Fibroblast of pulmonary artery (primary cell): ENCODE data around the gene MCAT.

Source experiments
- DNase-seq: peaks from one replicate; pipeline ENCODE4 v3.0.0-alpha.2; 2010; ENCODE audit warnings: low read depth
- H3K4me3 ChIP-seq: replicated peaks from 2 replicates; pipeline ENCODE4 v1.5.1; 2011; ENCODE audit warnings: low read depth, mild to moderate bottlenecking, control low read depth, low read length, moderate library complexity
- CTCF ChIP-seq: IDR thresholded peaks from 2 replicates; pipeline ENCODE4 v1.5.1; 2011; ENCODE audit warnings: mild to moderate bottlenecking, control low read depth, low read length, inconsistent platforms; ENCODE audit errors: missing control alignments

The MCAT gene

GRCh38 chr22:43160497-43161126, 17.4 kb upstream of the MCAT start:
- no peak overlapping the region for H3K4me3 ChIP-seq
- DNase-seq, result no peak
- no peak for TF ChIP-seq CTCF

- peak; percentile 22 for TF ChIP-seq CTCF
These were observed 16.4 kb upstream of the MCAT start for GRCh38 chr22:43159484-43160178.

GRCh38 chr22:43158778-43159483, 15.7 kb upstream of the MCAT start:
- DNase-seq, result no peak
- no peak for TF ChIP-seq CTCF
- no peak overlapping the region for H3K4me3 ChIP-seq

More at GRCh38 chr22:43159484-43160178, 16.4 kb upstream of the MCAT start:
- H3K4me3 ChIP-seq, result no peak overlapping the region
- peak; percentile 20 for DNase-seq

GRCh38 chr22:43157874-43158546, 14.8 kb upstream of the MCAT start:
- DNase-seq, result no peak
- no peak for TF ChIP-seq CTCF
- no peak overlapping the region for H3K4me3 ChIP-seq

GRCh38 chr22:43156413-43156812, 13.2 kb upstream of the MCAT start:
- no peak for TF ChIP-seq CTCF
- H3K4me3 ChIP-seq, result no peak overlapping the region
- no peak for DNase-seq

- no peak overlapping the region for H3K4me3 ChIP-seq
- no peak for DNase-seq
- TF ChIP-seq CTCF, result no peak
These were observed 12.6 kb upstream of the MCAT start for GRCh38 chr22:43155789-43156188.
